ENCODE measurements around the gene SRSF4. TPM values are rescaled to one million over a fixed set of nuclear protein-coding genes. Genes with fewer than 3 reads are reported as not detected.
"Not testable (repeated sequence)": the region's sequence is repeated elsewhere in the genome, so short reads cannot be mapped to it uniquely, and the experiment has no call there.

Gene SRSF4
- total and polyA plus RNA-seq, 3 donors from 2014 or later: 63.2 to 81.7 (median 77.1) TPM

- Histone ChIP-seq H3K4me3 (no peak overlapping the region), H3K9me3 (no peaks in the 10 kb centered on the region), H3K27me3 (no peaks in the 10 kb centered on the region), H3K4me1 (no peaks in the 10 kb centered on the region), H3K27ac (no peak overlapping the region), H3K36me3 (ENCODE audit: low read depth, missing control alignments) (no peaks in the 10 kb centered on the region)
- WGBS, 2 donors: 64 to 79% methylated on average over 2 of the region's 2 CpGs
- DNase-seq: no peak
- no peak for TF ChIP-seq CTCF (IDR thresholded peaks at IDR 0.05)
- TF ChIP-seq POLR2A (IDR thresholded peaks at IDR 0.05): no peak
- intact Hi-C loops (cut with DNase I; ENCODE audit: low total_unique reads): no loop called here
Observed at GRCh38 chr1:29142714-29143113, 39.0 kb downstream of the SRSF4 start.

GRCh38 chr1:29136391-29136915, 45.2 kb downstream of the SRSF4 start:
- 28 to 34% methylated on average over 14 of the region's 14 CpGs for WGBS, 2 donors
- peak; percentile 87 for DNase-seq
- intact Hi-C loops (cut with DNase I; ENCODE audit: low total_unique reads): no loop called here
- Histone ChIP-seq H3K9me3 (no peaks in the 10 kb centered on the region), H3K4me3 (no peak overlapping the region), H3K27me3 (no peaks in the 10 kb centered on the region), H3K36me3 (ENCODE audit: low read depth, missing control alignments) (no peaks in the 10 kb centered on the region), H3K4me1 (peaks cover 11% of the 10 kb centered on the region), H3K27ac (no peak overlapping the region)
- TF ChIP-seq CTCF (IDR thresholded peaks at IDR 0.05) (no peak), POLR2A (IDR thresholded peaks at IDR 0.05) (no peak)

GRCh38 chr1:29134695-29135028, 47.0 kb downstream of the SRSF4 start:
- TF ChIP-seq POLR2A (IDR thresholded peaks at IDR 0.05) (no peak), CTCF (IDR thresholded peaks at IDR 0.05) (no peak)
- H3K36me3 ChIP-seq (ENCODE audit: low read depth, missing control alignments): no peaks in the 10 kb centered on the region
- DNase-seq: no peak
- no peak overlapping the region for H3K27ac ChIP-seq
- H3K4me3 ChIP-seq: no peak overlapping the region
- intact Hi-C loops (cut with DNase I; ENCODE audit: low total_unique reads): no loop called here
- peaks cover 11% of the 10 kb centered on the region for H3K4me1 ChIP-seq
- H3K27me3 ChIP-seq: no peaks in the 10 kb centered on the region
- WGBS, 2 donors: 59% methylated on average over 10 of the region's 10 CpGs; no CpG with 5 or more reads in 1 of the 2 donors
- no peaks in the 10 kb centered on the region for H3K9me3 ChIP-seq

GRCh38 chr1:29133861-29134694, 47.6 kb downstream of the SRSF4 start:
- Histone ChIP-seq H3K4me3 (no peak overlapping the region), H3K27me3 (no peaks in the 10 kb centered on the region), H3K4me1 (peaks cover 11% of the 10 kb centered on the region), H3K27ac (no peak overlapping the region), H3K36me3 (ENCODE audit: low read depth, missing control alignments) (no peaks in the 10 kb centered on the region), H3K9me3 (no peaks in the 10 kb centered on the region)
- 42 to 59% methylated on average over 26 to 46 of the region's 55 CpGs for WGBS, 2 donors
- intact Hi-C loops (cut with DNase I; ENCODE audit: low total_unique reads): no loop called here
- DNase-seq: peak; percentile 39
- no peak for TF ChIP-seq CTCF (IDR thresholded peaks at IDR 0.05)
- TF ChIP-seq POLR2A (IDR thresholded peaks at IDR 0.05): no peak

GRCh38 chr1:29131056-29131455, 50.6 kb downstream of the SRSF4 start:
- H3K36me3 ChIP-seq (ENCODE audit: low read depth, missing control alignments); H3K4me3 ChIP-seq; H3K27ac ChIP-seq; H3K9me3 ChIP-seq; intact Hi-C loops (cut with DNase I; ENCODE audit: low total_unique reads); H3K4me1 ChIP-seq; H3K27me3 ChIP-seq; DNase-seq: not testable (repeated sequence)
- 68 to 69% methylated on average over 14 to 24 of the region's 29 CpGs for whole genome bisulfite sequencing, 2 donors

Measured in testis (tissue), 3 donors.